ENCODE results near the gene IMMP1L.
A peak's percentile ranks its signal among the peaks of the same experiment; 100 is the strongest.
"Not testable (repeated sequence)": the region's sequence is repeated elsewhere in the genome, so short reads cannot be mapped to it uniquely, and the experiment has no call there.

Gene IMMP1L, protein sequence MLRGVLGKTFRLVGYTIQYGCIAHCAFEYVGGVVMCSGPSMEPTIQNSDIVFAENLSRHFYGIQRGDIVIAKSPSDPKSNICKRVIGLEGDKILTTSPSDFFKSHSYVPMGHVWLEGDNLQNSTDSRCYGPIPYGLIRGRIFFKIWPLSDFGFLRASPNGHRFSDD

DNA sequence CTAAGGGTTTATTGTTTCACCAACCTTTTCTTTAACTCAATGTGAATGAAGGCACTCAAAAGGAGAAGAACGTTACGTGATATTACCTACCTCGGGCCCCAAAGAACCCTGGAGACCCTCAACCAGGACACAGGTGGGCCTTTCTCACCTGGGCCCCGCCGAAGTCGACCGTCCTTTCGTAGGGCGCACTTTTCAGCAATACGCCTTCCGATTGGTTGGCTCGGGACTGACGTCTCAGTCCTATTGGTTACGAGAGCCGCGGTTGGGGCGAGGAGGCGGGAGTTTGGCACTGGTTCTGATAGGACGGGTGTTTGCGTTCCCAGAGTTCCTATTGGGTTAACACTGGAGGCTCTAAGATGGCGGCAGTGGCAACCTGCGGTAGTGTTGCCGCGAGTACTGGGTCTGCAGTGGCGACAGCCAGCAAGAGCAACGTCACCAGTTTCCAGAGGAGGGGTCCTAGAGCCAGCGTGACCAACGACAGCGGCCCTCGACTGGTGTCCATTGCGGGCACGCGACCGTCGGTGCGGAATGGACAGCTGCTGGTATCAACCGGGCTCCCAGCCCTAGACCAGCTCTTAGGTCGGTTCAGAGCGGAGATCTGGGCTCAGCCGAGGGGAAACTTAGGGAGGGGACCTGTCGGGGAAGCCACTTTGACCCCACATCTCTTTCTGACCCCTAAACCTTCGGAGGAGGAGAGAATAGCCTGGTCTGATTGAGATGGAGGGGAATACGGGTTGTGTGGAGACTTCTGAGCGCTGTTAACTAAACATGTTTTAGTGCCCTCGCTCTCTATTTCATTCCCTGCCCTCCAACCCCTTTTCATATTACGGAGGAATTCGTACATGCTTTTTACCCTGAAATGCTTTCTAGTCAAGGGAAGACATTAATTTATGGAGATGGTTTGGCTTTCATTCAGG lies at the start of gene IMMP1L, which contains the start of gene ELP4:
TSS of gene IMMP1L (minus strand) at position 194 of the 917 bp plus-strand sequence. CDS start 46,346 bp downstream, outside the sequence.
TSS of gene ELP4 (plus strand) at position 339 of the 917 bp plus-strand sequence. CDS start at position 357, 18 bp downstream.
- DNase-seq (ENCODE audit: low read depth), result peak; percentile 90

DNA sequence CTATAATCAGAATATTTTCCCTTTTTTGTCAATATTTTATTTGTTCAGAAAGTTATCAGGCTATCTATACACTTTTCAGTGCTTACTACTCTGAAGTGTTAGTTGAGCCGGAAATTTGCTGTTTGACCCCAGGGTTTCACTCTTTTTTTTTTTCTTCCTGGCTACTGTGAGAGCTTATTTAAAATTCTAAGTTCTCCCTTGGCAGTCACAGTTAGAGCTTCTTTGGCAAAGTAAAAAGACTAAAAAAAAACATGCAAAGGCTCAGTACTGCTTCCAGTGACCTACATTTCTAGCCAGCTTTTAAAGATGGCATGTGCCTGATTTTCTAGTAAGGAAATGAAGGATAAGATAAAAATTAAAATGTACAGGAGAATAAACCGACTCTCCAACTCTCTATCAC lies 48.6 kb upstream of the IMMP1L start:
- no peak for DNase-seq (ENCODE audit: low read depth)

DNA sequence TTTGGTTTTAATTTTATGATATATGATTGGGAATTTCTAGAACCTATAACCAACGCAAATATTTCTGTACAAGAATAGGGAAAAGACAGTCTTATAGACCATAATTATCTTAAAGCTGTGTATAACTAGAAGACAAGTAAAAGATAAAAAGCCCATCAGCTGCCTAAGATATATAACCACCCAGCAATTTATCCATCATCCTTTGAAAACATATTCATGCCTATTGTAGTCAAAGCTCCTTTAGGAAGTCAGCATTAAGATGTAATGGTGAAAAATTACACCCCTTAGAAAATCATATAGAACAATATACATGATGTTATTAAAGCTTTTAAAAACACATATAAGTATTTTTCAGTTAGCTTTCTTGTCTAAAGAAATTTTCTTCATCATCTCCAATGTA lies 46.5 kb upstream of the IMMP1L start:
- DNase-seq (ENCODE audit: low read depth), result no peak

DNA sequence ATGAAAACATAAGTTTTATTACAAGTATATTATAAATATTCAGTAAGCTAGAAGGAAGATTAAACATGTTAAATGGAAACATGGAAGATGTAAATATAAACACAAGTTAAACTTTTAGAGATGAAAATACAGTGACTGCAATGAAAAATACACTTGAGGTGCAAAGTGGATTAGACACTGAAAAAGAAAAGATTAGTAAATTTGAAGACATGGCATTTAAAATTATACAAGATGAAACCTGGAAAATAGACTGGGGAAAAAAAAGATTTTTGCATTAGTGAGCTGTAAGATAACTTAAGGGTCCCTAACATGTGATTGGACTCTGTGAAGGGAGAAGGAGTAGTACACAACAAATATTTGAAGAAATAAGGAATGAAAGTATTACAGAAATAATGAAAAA lies 33.4 kb upstream of the IMMP1L start:
- DNase-seq (ENCODE audit: low read depth), result no peak

DNA sequence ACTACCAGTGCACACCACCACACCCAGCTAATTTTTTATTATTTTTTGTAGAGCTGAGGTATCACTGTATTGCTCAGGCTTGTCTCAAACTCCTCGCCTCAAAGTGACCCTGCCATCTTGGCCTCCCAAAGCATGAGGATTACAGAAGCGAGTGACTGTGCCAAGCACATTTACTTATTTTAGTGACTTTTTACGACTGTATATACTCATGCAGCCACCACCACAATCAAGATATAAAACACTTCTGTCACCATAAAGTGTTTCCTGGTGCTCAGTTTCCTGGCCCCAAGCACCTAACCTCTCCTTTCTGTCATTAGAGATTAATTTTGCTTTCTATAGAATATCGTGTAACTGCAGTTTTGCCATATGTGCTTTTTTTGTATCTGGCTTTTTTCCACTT lies 26.1 kb upstream of the IMMP1L start:
- DNase-seq (ENCODE audit: low read depth), result no peak

DNA sequence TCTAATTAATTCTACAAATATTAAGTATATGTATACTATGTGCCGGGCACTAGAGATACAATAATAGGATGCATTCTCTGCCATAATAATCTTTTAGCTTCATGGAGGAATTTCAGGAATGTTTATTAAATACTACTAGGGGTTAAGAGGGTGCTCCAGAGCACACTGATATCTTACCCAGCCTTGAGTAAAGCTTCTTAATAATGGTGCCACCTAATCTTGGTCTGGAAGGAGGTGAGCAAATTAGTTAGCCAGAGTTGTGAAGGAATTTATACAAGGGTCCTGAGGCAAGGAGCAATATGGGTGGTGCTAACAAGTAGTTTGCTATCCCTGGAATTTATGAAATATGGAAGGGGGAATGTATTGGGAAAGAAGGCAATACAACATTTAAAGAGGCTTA lies 21.9 kb upstream of the IMMP1L start:
- DNase-seq (ENCODE audit: low read depth), result no peak

DNA sequence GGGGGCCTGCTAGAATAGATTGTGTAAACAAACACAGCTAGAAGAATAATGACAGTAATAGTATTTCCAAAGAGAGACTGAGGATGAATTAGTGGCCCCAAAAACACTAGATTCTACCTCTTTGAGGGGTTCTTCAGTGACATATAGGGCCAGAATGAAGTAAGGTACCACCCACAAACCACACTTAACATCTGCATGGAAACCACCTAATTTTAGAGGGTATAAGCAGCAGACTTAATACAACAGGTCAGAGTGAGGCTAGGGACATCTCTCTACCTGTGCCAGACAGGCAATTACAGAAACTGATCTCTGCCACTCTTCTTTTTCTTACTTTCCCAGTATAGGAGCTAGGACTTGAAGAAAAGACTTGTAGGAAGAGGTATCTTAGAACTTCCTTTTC lies 20.3 kb upstream of the IMMP1L start:
- no peak for DNase-seq (ENCODE audit: low read depth)

DNA sequence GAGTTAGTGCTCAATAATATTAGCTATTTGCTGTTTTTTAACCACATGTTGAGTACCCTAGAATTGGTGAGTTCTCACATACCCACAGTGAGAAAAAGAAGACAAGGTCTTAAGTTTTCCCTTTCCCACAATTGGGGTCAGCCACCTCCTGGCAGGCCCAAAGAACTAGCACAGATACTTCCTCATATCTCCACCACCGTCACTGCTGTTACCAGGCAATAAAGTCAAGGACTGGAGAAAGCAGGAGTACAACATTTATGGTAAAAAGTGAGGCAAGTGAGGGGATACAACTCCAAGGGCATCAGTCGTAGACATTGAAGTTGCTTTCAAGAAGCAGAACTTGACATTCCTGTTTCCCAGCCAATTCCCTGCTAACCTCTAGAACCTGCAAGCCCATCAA lies 19.8 kb upstream of the IMMP1L start:
- no peak for DNase-seq (ENCODE audit: low read depth)

DNA sequence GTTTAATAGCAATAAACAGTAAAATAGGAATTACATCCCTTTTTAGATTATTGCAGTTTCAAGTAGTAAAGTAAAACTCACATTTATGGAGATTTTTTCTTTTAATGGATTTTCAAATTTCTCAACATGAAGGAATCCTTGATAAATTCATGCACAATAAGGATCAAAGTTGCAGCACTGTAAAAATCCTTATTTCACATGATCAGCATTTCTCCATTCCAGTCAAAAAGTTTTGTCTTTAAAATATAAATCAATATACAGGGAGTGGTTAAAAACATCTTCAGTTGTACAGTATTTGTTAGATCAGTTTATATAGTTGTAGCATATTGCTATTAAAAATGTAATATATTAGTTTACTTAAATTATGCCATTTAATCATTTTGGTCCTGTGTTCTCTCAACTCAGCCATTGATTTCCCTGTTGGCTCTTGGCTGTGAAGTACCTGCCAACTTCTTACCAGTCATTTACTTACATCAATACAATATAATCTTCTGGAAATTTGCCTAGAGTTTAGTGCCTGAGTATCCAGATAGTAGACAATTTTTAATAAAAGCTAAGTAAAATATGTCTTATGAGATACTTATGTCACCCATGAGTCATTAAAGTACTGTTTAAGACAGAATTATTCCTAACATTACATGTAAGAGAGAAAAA lies 12.2 kb upstream of the IMMP1L start:
- DNase-seq (ENCODE audit: low read depth), result no peak

DNA sequence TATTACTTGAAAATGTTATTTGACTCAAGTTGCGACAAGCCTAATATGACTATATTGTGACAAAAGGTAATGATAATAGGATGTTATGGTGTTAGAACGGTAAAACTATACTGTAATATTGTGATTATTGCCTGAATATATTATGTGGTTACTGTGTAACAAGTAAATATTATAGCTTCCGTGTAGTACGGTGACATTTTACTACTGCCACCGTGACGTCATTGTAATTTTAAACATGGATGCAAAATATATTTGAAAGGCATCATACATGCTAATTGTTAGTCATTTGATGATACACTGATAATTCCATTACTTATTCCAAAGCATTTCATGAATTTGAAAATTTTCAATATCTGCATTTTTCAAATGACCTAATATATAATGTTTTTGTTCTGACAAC lies 2.7 kb upstream of the IMMP1L start:
- no peak for DNase-seq (ENCODE audit: low read depth)

DNA sequence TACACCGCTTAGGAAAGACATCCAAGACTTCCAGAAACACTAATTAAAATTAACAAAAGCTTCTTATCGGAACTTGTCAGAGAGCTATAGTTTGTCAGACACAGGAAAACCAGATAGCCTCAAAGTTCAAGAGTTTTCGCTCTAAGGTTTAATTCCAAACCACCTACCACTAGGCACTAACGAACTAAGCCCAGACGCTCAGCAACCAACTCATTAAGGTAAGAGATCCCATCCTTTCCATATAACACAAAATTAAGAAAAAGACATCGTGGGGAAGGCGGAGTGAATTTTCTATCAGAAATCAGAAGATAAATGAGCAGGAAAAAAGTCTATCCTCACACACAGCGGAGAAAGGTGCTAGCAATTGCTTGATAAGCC lies 382 bp downstream of the IMMP1L start:
- DNase-seq (ENCODE audit: low read depth), result no peak

DNA sequence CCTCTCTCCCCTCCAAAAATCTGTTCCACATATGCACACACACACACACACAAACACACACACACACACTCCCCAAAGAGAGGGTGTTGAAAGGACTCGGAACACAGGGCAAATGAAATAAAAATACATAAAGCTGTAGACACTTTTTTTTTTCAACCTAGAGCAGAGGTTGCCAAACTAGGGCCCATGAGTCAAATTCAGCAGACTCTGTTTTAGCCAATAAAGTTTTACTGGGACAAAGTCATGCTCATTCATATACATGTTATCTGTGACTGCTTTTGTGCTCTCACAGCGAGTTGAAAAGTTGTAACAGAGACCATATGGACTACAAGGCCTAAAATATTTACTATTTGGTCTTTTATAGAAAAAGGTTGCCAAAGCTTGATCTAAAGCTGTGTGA lies 8.9 kb downstream of the IMMP1L start:
- no peak for DNase-seq (ENCODE audit: low read depth)

DNA sequence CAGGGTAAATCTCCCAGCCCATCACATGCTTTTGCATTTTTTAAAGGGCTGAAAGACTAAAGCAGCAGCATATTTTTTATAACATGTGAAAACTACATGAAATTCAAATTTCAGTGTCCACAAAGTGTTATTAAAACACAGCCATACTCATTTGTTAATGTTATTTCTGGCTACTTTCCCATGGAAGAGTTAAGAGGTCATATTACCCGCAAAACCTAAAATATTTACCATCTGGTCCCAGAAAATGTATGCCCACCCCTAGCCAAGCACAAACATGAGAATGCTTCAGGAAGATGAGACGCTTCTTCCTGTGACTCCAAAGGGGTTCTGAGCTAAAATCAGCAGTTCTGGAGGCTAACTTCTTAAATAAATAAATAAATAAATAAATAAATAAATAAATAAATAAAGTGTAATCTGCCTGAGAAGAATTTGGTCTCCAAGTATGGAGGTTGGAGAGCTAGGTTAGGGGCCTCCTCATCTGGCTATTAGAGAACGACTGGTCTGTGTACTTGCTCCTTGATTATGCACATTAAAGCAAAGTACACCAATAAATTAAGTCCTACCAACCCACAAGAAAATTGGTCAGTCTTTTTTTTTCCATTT lies 9.7 kb downstream of the IMMP1L start:
- DNase-seq (ENCODE audit: low read depth), result no peak

DNA sequence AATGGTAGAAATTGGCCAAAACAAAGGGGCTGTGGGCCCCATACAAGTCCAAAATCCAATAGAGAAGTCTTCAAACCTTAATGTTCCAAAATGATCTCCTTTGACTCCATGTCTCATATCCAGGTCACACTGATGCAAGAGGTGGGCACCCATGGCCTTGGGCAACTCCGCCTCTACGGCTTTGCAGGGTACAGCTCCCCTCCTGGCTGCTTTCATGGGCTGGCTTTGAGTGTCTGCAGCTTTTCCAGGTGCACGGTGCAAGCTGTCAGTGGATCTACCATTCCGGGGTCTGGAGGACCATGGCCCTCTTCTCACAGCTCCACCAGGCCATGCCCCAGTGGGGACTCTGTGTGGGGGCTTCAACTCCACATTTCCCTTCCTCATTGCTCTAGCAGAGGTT lies 15.7 kb downstream of the IMMP1L start:
- not testable (repeated sequence) for DNase-seq (ENCODE audit: low read depth)

DNA sequence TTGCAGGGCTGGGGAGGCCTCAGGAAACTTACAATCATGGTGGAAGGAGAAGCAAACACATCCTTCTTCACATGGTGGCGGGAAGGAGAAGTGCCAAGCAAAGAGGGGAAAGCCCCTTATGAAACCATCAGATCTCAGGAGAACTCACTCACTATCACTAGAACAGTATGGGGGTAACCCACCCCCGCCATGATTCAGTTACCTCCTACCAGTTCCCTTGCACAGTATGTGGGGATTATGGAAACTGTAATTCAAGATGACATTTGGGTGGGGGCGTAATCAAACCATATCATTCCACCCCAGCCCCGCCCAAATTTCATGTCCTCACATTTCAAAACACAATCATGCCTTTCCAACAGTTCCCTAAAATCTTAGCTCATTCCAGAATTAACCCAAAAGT lies 16.2 kb downstream of the IMMP1L start:
- DNase-seq (ENCODE audit: low read depth), result no peak

DNA sequence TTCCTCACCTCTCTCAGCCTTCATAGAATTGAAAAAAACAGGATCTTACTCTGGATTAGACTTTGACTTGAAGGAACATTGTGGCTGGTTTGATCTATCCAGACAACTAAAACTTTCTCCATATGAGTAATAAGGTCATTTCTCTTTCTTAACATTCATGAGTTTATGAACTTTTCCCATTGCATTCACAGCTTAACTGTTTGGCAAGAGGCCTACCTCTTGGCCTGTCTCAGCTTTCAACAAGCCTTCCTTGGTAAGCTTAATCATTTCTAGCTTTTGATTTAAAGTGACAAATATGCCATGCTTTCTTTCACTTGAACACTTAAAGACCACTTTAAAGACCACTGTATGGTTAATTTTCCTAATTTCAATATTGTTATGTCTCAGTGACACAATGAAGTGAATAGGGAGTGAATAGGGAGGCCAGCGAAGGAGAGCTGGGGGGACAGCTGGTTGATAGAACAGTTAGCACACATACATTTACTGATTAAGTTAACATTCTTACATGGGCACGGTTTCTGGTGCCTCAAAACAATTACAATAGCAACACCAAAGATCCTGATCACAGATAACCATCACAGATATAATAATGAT lies 17.0 kb downstream of the IMMP1L start:
- no peak for DNase-seq (ENCODE audit: low read depth)

DNA sequence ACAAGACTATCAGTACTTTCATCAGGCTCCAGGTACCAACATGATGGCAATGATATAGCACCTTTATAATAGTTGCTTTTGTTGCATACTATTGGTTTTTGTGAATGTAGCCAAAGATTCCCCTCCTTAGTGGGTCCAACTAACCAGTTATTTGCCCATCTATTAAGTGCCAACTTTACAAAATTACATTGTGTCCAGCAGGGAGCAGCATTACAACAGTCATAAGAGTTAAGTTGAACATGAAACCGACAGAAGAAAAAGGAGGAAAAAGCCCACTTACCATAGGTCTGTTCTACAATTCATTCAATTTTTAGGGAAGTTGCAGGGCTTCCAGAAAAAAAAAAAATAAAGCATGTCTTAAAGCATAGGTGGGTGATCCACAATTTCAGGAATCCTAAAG lies 21.6 kb downstream of the IMMP1L start:
- no peak for DNase-seq (ENCODE audit: low read depth)

DNA sequence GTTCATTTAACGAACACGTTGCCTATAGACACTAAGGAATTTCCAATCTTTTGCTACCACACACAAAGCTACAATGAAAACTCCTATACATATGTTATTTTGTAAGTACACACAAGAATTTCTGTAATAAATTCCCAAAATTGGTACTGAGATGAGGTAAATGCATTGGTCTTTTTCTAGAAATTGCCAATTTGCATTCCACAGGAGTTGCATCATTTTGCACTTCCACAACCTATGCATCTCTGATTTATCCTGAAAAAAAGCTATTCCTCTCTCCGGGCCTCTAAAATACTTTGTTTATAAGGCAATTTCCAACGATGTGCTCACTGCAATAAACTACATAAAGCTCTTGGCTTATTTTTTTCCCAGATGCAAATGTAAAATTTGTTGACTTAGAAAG lies 24.9 kb downstream of the IMMP1L start:
- no peak for DNase-seq (ENCODE audit: low read depth)

DNA sequence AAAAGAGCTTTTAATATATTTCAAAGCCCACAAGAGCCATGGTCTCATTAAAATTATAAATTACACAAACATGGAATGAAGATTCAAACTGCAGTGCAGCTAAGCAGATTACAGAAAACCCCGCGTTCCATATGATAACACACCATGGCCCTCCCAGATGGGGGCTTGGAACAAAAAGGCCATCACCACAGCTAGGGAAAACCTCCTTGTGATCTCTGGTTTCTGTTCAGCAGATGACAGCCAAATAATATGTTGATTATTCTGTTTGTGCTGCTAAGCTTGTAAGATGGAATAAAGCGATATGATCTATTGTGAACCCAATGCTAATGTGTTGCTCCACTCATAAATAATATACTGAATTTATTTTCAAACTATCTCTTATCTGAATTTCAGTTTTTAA lies 28.5 kb downstream of the IMMP1L start:
- no peak for DNase-seq (ENCODE audit: low read depth)

DNA sequence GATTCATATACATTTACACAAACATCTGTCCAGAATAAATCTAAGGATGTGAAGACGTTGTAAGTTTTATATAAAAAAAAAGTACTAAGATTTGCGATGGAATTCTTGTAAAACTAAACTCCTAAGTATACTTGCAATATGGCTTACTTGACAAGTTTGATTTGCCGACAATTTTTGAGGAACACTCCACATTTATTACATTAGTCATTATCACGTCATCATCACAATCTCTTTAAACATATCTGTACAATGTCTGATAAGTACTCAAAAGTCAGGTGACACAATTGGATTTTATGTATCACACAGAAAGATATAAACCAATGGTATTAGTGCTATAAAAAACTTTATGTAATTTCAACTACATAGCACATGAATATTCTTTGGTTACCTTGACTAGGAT lies 30.4 kb downstream of the IMMP1L start:
- DNase-seq (ENCODE audit: low read depth), result no peak

DNA sequence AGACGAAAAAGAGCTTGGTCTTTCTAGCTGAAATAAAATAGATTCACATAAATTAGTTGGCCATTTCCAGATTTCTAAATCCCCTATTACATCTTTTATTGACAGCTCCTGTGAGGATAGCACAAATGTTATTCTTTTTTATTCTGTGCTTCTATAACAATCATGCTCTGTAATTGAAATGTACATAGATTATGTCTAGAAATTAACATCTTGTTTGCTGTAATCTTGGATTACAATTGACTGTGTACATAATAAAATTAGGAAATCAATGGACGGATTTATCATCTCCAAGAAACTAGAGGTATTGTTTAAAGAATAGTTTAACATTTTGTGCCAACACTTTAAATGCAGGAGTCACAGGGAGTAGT lies 31.2 kb downstream of the IMMP1L start:
- no peak for DNase-seq (ENCODE audit: low read depth)

DNA sequence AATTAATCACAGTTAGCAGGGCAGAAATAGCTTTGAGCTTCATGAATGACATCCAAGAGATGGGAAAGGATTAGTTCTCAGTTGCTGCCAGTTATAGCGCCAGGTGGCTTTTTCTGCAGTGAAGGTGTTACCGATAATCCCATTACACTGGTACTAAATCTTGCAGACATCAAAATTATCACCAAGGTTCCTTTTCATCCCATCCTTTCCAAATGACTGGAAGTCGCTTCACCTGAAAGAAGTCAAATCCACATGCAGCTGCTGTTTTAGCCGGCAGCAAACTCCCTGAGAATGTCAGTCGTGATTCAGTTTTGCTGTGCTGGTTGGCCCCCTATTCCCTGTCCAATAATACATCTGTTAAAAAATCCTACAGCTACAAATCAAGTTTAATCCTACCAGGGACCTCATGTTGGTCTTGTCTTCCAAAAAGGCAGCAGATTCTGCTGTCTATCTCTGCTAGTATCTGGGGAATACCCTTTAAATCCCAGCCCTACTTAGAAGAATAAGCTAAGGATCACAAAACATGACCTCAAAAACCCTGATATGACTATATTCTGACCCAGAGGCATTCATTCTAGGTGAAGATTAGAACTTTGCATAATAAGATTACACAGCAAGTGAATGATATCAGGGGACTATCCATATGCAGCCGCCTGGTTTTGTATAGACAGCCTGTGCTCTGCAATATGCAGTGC lies 31.7 kb downstream of the IMMP1L start:
- no peak for DNase-seq (ENCODE audit: low read depth)

Measured in stimulated activated CD8-positive, alpha-beta memory T cell treated with anti-CD3 and anti-CD28 coated beads, Interleukin-4, amount 100 ng/mL, for 24 hours (primary cell).